Right lobe of liver (tissue), 6 donors: ENCODE data around the gene TMEM134. TPM values are rescaled to one million over a fixed set of nuclear protein-coding genes. Genes with fewer than 3 reads are reported as not detected.

Experiments
- ATAC-seq, 4 donors: fragments of 200-7000 bp; cut with Tn5 transposase; one replicate each; pipeline ENCODE4 v1.9.1; 2020; ENCODE audit warnings: mild to moderate bottlenecking in 4 of 4, moderate library complexity in 4 of 4
- DNase-seq, 3 donors: peaks; one replicate each; pipeline ENCODE4 v3.0.0-alpha.2; 2020
- H3K27ac ChIP-seq, 3 donors: fragments of 200-600 bp; one replicate each; pipeline ENCODE4 v1.8.0; 2022
- H3K27me3 ChIP-seq, 2 donors: fragments of 200-600 bp; one replicate each; pipeline ENCODE4 v1.8.0; 2022
- H3K36me3 ChIP-seq, 4 donors: fragments of 200-600 bp; sonication (generic) in 1 of 4; one replicate each; pipeline versions ENCODE4 v1.5.1 to v1.8.0; 2017 to 2022; ENCODE audit warnings: control low read depth in 1 of 4
- H3K4me1 ChIP-seq, 4 donors: fragments of 200-600 bp; sonication (generic) in 1 of 4; one replicate each; pipeline versions ENCODE4 v1.5.1 to v1.8.0; 2017 to 2022; ENCODE audit warnings: control low read depth in 1 of 4
- H3K4me3 ChIP-seq, 3 donors: fragments of 200-600 bp; one replicate each; pipeline ENCODE4 v1.8.0; 2022
- H3K9me3 ChIP-seq, 4 donors: fragments of 200-600 bp; sonication (generic) in 1 of 4; one replicate each; pipeline versions ENCODE4 v1.5.1 to v1.8.0; 2017 to 2022; ENCODE audit warnings: control low read depth in 1 of 4
- POLR2A ChIP-seq: fragments of 450-650 bp; IDR thresholded peaks from one replicate; pipeline ENCODE4 v1.6.1; 2017; ENCODE audit warnings: antibody characterized with exemption, mild to moderate bottlenecking
- WGBS: methylation state at CpG from one replicate; pipeline ENCODE4 v1.1.6; 2018; ENCODE audit warnings: low coverage, low lambda C conversion rate; ENCODE audit not compliant: insufficient coverage; ENCODE audit errors: missing lambda C conversion rate; 5-methylcytosine and 5-hydroxymethylcytosine counted together
- intact Hi-C, 2 donors: fragments of 100-400 bp; cut with DNase I; formaldehyde crosslinking; loops; one replicate each; pipeline versions ENCODE4 v1.11.2 to v1.14.1; 2022
- total RNA-seq, 6 experiments: library from RNA; depleted of rRNA in 2 of 6; stranded (reverse); fragments of >200 nt in 2 of 6; fragmentation: NEBNext Ultra II Directional in 3 of 6; extraction: Animal tissue kit (Norgen Biotek cat#: 25700) in 3 of 6; gene quantifications; one replicate each; pipeline versions ENCODE4 v1.1.0 to v1.2.4, GENCODE V29; 2016 to 2023
- TF ChIP-seq, protein P1 (sequence below), 4 donors: fragments of 200-600 bp in 3 of 4; fragments of 450-650 bp in 1 of 4; IDR thresholded peaks; one replicate each; pipeline versions ENCODE4 v1.5.1 to v1.8.0; 2016 to 2022; ENCODE audit warnings: antibody characterized with exemption in 4 of 4, mild to moderate bottlenecking in 2 of 4
- donor health status: DM: no; HTN: yes; CAD: no.
- donor health status: DM: no; HTN: no; CAD: no.
- donor health status: DM: no; HTN: no; CAD: no.
- donor health status: DM: no; HTN: yes; CAD: no.
- donor health status: DM: no; HTN: yes; CAD: no.

The TMEM134 gene
- total RNA-seq, 6 experiments from 2014 or later, result 29.1 to 133 (median 40.9) TPM

DNA sequence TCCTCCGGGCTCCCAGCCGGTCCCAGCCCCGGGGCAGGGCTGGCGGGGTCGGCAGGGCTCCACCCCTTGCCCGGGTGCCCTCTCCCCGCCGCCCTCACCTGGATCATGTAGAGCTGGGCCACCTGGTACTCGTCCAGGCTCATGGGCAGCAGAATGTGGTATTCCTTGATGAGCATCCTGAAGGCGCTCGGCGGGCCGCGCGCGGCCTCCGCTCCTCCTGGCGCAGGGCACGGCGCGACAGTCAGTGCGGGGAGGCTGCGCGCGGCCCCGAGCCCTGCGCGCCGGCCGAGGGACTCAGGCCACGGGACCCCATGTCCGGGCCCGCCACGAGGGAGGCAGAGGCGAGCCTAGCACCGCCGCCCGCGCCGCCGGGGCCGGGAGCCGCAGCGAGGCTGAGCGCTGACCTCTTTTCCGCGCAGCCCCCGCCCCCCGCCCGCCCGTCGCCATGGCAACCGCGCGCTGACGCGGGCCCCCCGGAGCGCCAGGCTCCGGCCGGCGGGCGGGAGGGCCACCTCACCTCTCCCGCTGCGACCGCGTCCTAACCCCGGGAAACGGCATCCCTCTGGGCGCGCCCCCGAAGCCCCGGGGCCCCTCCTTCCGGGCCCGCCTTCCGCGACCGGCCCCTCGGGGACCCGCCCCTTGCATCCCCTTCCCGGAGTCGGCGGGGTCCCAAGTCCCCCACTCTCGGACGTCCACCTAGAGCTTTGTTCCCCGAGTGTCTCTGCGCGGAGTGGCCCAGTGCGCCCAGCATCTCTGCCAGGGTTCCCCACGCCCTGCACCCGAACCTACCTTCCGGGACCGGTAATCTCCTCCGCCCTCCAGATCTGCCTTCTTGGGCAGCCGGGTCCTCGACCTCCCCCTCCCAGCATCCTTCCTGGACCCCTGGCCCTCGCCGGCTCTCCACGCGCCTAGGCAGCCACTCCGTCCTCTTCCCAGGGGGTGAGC, 35.2 kb upstream of the TMEM134 start:
- TF ChIP-seq POLR2A, result no peak
- TF ChIP-seq, protein P1, sequence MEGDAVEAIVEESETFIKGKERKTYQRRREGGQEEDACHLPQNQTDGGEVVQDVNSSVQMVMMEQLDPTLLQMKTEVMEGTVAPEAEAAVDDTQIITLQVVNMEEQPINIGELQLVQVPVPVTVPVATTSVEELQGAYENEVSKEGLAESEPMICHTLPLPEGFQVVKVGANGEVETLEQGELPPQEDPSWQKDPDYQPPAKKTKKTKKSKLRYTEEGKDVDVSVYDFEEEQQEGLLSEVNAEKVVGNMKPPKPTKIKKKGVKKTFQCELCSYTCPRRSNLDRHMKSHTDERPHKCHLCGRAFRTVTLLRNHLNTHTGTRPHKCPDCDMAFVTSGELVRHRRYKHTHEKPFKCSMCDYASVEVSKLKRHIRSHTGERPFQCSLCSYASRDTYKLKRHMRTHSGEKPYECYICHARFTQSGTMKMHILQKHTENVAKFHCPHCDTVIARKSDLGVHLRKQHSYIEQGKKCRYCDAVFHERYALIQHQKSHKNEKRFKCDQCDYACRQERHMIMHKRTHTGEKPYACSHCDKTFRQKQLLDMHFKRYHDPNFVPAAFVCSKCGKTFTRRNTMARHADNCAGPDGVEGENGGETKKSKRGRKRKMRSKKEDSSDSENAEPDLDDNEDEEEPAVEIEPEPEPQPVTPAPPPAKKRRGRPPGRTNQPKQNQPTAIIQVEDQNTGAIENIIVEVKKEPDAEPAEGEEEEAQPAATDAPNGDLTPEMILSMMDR (IDR thresholded peaks at IDR 0.05), result no peak
- 2% methylated on average over 10 of the region's 101 CpGs for WGBS
- H3K4me1 ChIP-seq, result peaks cover 0 to 34% (median 8%) of the 10 kb centered on the region in 4 donors
- peak in 1 of 3 donors; percentile 74 for DNase-seq
- peak overlapping the region; percentile 64 to 92 (median 65) for H3K4me3 ChIP-seq
- H3K36me3 ChIP-seq, result no peaks in the 10 kb centered on the region
- no peak for ATAC-seq
- no peaks in the 10 kb centered on the region for H3K27me3 ChIP-seq
- intact Hi-C loops, result loop anchor here in 1 of 2 donors (10.0 kb wide), 1 partner anchor 109 kb away; the partner anchor contains the start of gene RAD9A
- peak overlapping the region; percentile 87 to 98 (median 93) for H3K27ac ChIP-seq
- no peaks in the 10 kb centered on the region for H3K9me3 ChIP-seq

DNA sequence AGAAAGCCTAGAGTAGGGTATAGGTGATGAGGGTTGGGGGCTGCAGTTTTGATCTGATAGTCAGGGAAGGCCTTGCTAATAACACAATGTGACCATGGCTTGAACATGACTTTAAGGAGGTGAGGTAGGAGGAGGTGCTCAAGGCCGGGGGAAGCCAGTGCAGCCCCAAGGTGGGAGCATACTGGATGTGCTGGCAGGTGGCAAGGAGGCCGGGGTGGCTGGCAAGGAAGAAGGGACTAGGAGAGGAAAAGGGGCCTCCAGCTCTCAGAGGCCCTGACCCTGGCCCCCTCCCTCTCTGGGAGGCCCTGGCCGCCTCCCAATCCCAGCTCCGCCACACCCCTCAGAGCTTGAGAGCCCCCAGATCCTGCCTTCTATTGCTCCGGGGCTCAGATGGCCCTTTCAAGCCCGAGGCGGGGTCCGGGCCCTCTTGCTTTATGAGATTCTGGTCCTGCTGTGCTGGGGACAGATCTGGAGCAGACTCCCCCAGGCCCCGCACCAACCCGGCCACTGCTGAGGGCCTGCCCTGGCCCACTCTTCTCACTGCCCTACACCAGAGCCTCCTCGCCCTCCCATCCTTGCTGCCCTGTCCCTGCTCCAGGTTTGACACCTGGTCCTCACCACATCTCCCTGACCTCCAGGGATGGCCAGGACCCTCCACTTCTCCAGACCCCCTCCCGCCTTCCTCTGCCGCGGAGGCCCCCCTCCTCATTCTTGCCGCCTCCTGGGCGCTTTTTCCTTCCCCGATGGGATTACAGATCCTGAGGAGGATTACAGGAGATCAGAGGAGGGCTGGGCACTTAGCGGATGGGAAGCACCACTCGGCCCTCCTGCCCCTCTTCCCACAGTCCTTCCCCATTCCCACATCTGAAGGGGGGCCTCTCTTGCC, 34.3 kb upstream of the TMEM134 start:
- Histone ChIP-seq H3K27me3 (no peaks in the 10 kb centered on the region), H3K4me3 (no peak overlapping the region), H3K4me1 (peaks cover 0 to 30% (median 8%) of the 10 kb centered on the region in 4 donors), H3K27ac (no peak overlapping the region), H3K36me3 (no peaks in the 10 kb centered on the region), H3K9me3 (no peaks in the 10 kb centered on the region)
- DNase-seq (peak in 1 of 3 donors; percentile 40), ATAC-seq (no peak)
- WGBS, result 80% methylated on average over 12 of the region's 19 CpGs
- intact Hi-C loops, result loop anchor here in 1 of 2 donors (10.0 kb wide), 1 partner anchor 109 kb away; the partner anchor contains the start of gene RAD9A
- TF ChIP-seq, protein P1 (IDR thresholded peaks at IDR 0.05), result no peak
- no peak for TF ChIP-seq POLR2A

DNA sequence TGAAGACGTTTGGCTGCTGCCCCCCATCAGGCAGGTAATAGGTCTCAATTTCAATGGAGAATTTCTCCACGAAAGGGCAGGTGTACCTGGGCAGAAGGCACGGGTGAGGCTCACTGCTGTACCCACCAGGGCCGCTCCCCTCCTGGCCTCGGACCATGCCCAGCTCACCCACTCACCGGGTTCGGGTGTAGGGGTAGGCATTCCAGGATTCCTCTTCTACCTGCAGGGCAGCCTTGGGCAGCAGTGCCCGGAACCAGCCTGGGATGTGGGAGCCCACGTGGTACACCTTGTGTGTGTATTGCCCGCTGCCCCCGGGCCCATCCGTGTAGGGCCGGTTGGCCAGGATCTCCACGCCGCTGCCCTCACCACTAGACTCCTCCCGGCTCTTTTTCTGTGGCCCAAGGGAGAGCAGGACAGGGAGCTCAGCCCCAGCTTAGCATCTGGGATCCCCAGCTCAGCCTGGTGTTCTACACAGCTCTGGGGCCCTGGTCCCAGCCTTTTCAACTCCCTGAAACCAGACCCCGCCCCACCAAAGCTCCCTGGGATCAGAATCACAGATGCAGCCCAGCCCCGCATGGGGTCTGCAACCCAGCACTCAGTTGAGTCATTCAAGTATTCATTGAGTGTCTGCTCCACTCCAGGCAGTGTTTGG, 33.4 kb upstream of the TMEM134 start:
- ATAC-seq (no peak), DNase-seq (no peak)
- Histone ChIP-seq H3K27me3 (no peaks in the 10 kb centered on the region), H3K36me3 (no peaks in the 10 kb centered on the region), H3K4me1 (peaks cover 0 to 29% (median 8%) of the 10 kb centered on the region in 4 donors), H3K4me3 (no peak overlapping the region), H3K9me3 (no peaks in the 10 kb centered on the region), H3K27ac (no peak overlapping the region)
- intact Hi-C loops, result loop anchor here in 1 of 2 donors (10.0 kb wide), 1 partner anchor 108 kb away; the partner anchor contains the start of gene RAD9A
- 100% methylated on average over 2 of the region's 18 CpGs for WGBS
- TF ChIP-seq, protein P1 (IDR thresholded peaks at IDR 0.05), result no peak
- no peak for TF ChIP-seq POLR2A

DNA sequence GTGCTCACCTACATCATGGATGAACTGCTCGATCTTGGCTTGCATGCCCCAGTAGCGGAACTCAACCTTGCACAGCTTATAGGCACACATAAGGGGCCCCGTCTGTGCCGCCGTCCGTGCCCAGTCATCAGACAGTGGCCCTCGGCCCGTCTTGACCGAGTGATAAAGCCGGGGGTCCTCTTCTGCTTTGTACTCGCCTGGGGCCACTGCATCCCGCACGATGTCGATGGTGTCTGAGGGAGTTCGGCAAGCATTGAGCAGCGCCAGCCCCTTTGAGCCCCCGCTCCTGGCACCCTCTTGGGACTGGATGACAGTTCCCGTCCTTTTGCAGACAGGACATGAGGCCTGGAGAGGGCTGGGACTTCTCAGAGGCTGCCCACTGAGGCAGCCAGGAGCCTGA, 32.8 kb upstream of the TMEM134 start:
- H3K9me3 ChIP-seq, result no peaks in the 10 kb centered on the region
- H3K27me3 ChIP-seq, result no peaks in the 10 kb centered on the region
- intact Hi-C loops, result loop anchor here in 1 of 2 donors (10.0 kb wide), 1 partner anchor 107 kb away; the partner anchor contains the start of gene RAD9A
- H3K36me3 ChIP-seq, result no peaks in the 10 kb centered on the region
- H3K27ac ChIP-seq, result no peak overlapping the region
- no peak for ATAC-seq
- H3K4me3 ChIP-seq, result no peak overlapping the region
- no CpG with 5 or more reads among the region's 18 CpGs for whole genome bisulfite sequencing
- no peak for TF ChIP-seq POLR2A
- TF ChIP-seq, protein P1 (IDR thresholded peaks at IDR 0.05), result no peak
- peaks cover 0 to 23% (median 6%) of the 10 kb centered on the region in 4 donors for H3K4me1 ChIP-seq
- no peak for DNase-seq
